Measurements from ENCODE around the gene LARGE1. TPM values are rescaled to one million over a fixed set of nuclear protein-coding genes. Genes with fewer than 3 reads are reported as not detected.

The LARGE1 gene
- total RNA-seq, 1 donor from 2014 or later = 2.4 TPM

DNA sequence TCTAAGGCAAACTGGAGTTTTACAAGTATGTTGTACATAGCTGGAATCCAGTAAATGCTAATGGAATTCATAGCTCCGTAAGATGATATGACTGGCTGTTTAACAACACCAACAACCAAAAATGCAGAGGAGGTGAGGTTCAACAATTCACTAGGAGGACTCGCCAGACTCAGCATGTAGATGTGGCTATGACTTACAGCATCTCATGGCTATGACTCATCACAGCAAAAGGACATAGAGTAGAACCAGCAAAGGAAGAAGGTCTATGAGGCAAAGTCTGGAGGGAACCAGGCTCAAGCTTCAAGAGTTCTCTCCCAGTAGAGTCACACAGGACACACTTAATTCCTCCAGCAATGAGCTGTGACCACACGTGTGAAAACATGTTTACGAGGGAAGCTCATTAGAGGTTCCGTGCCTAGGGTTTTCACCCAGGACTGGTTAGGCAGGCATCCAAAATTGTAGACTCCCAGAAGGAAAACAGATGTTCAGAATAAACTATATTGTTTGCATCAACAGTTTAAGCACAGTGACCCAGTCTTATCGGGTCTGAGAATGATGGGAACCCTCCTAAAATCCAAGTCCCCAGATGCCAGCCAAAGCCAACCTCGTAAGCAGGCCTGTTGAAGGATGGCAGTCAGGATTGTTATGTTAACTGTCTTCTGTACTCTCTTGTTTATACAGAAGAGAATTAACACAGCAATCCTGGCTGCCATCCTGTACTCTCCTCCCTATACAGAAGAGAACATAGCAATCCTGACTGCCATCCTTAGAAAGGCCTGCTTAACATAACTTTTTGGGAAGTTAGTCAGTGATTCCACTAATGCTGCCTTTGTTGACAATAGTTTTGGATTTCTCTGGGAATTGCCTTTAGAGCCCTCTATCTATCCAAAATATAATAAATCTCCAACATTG, 116.6 kb downstream of the LARGE1 start:
- TF ChIP-seq, protein P1, sequence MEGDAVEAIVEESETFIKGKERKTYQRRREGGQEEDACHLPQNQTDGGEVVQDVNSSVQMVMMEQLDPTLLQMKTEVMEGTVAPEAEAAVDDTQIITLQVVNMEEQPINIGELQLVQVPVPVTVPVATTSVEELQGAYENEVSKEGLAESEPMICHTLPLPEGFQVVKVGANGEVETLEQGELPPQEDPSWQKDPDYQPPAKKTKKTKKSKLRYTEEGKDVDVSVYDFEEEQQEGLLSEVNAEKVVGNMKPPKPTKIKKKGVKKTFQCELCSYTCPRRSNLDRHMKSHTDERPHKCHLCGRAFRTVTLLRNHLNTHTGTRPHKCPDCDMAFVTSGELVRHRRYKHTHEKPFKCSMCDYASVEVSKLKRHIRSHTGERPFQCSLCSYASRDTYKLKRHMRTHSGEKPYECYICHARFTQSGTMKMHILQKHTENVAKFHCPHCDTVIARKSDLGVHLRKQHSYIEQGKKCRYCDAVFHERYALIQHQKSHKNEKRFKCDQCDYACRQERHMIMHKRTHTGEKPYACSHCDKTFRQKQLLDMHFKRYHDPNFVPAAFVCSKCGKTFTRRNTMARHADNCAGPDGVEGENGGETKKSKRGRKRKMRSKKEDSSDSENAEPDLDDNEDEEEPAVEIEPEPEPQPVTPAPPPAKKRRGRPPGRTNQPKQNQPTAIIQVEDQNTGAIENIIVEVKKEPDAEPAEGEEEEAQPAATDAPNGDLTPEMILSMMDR (IDR thresholded peaks at IDR 0.05; ENCODE audit: insufficient read depth, low read length, severe bottlenecking) = no peak
- Histone ChIP-seq H3K4me3 (ENCODE audit: low read depth, low read length) (no peak overlapping the region), H3K36me3 (ENCODE audit: control insufficient read depth, insufficient read depth, low read length) (no peaks in the 10 kb centered on the region), H3K27me3 (ENCODE audit: control insufficient read depth, insufficient read depth, low read length) (no peaks in the 10 kb centered on the region)
- peak; percentile 74 for DNase-seq (ENCODE audit: low read depth)
- peak; percentile 91 for FAIRE-seq

GRCh38 chr22:33798401-33798800, 121.9 kb downstream of the LARGE1 start:
- FAIRE-seq (peak; percentile 55), DNase-seq (ENCODE audit: low read depth) (no peak)
- TF ChIP-seq, protein P1 (IDR thresholded peaks at IDR 0.05; ENCODE audit: insufficient read depth, low read length, severe bottlenecking) = no peak

DNA sequence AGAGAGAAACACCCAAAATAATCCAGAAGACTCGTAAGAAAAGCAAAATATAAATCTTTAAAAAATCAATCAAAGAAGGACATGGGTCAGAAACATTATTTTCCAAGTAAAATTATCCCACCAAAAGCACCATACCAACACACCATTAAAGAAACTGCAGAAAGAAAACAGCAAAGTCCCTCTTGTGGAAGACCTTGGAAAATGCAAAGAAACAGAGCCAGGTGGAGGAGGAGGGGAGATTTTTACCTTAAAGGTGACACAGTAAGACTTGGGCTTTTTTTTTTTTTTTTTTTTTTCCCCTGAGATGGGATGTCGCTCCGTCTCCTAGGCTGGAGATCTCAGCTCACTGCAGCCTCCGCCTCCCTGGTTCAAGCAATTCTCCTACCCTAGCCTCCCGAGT, 123.8 kb downstream of the LARGE1 start:
- H3K4me3 ChIP-seq (ENCODE audit: low read depth, low read length) = no peak overlapping the region
- DNase-seq (ENCODE audit: low read depth) (no peak), FAIRE-seq (no peak)
- TF ChIP-seq, protein P1 (IDR thresholded peaks at IDR 0.05; ENCODE audit: insufficient read depth, low read length, severe bottlenecking) = no peak
- H3K36me3 ChIP-seq (ENCODE audit: control insufficient read depth, insufficient read depth, low read length) = no peaks in the 10 kb centered on the region
- H3K27me3 ChIP-seq (ENCODE audit: control insufficient read depth, insufficient read depth, low read length) = no peaks in the 10 kb centered on the region

More at GRCh38 chr22:33798401-33798800, 121.9 kb downstream of the LARGE1 start:
- H3K4me3 ChIP-seq (ENCODE audit: low read depth, low read length) = no peak overlapping the region
- H3K27me3 ChIP-seq (ENCODE audit: control insufficient read depth, insufficient read depth, low read length) = no peaks in the 10 kb centered on the region
- no peaks in the 10 kb centered on the region for H3K36me3 ChIP-seq (ENCODE audit: control insufficient read depth, insufficient read depth, low read length)

DNA sequence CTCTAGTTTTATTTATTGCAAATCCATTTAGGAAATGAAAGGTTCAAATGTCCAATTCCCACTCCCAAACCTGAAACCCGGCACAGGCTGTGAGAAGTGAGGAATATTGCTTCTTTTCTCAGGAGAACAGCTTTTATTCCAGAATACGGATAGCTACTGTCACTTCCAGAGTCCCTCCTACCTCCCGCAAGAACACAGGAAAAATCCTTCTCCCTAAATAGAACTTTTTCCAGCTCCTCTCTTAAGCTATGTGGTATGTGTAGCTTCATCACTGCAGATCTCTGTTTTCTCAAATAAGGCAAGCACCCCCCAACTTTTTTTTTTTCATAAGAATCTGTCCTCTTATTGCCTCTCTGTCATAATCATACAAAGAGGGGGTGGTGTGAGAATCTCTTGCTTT, 126.8 kb downstream of the LARGE1 start:
- DNase-seq (ENCODE audit: low read depth) (no peak), FAIRE-seq (no peak)
- Histone ChIP-seq H3K27me3 (ENCODE audit: control insufficient read depth, insufficient read depth, low read length) (no peaks in the 10 kb centered on the region), H3K4me3 (ENCODE audit: low read depth, low read length) (no peak overlapping the region), H3K36me3 (ENCODE audit: control insufficient read depth, insufficient read depth, low read length) (no peaks in the 10 kb centered on the region)
- TF ChIP-seq, protein P1 (IDR thresholded peaks at IDR 0.05; ENCODE audit: insufficient read depth, low read length, severe bottlenecking) = no peak

GRCh38 chr22:33792832-33793231, 127.4 kb downstream of the LARGE1 start:
- Histone ChIP-seq H3K27me3 (ENCODE audit: control insufficient read depth, insufficient read depth, low read length) (no peaks in the 10 kb centered on the region), H3K4me3 (ENCODE audit: low read depth, low read length) (no peak overlapping the region), H3K36me3 (ENCODE audit: control insufficient read depth, insufficient read depth, low read length) (no peaks in the 10 kb centered on the region)
- TF ChIP-seq, protein P1 (IDR thresholded peaks at IDR 0.05; ENCODE audit: insufficient read depth, low read length, severe bottlenecking) = no peak
- FAIRE-seq (no peak), DNase-seq (ENCODE audit: low read depth) (no peak)
